GM18861 (cell line): ENCODE results near the gene KCTD6.

Experiments used
- ATAC-seq: cut with Tn5 transposase; IDR thresholded peaks from one replicate; pipeline ENCODE4 v1.9.1; 2021; ENCODE audit not compliant: unreplicated experiment

Gene KCTD6

GRCh38 chr3:58485801-58486435 lies 6.0 kb upstream of the KCTD6 start:
- no peak for ATAC-seq

GRCh38 chr3:58487140-58487886 lies 4.6 kb upstream of the KCTD6 start:
- ATAC-seq = no peak

DNA sequence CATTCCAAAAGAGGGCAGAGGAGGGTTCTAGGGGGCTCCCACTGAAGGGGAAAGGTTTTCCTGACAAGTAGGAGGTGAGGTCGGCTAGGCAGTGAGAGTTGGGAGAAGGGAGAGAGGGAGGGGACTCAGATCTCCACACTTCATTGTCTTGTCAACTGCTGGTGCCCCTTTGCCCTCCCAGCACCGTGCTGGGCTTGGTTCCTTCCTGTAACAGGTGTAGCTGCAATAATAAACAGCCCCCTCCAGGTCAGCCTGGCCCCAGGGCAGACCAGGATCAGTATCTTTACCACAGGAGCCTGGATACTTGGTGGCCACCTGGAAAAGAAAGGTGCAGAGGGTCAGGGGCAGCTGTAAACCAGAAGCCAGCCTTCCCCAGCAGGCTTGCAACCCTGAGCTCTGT lies 2.9 kb upstream of the KCTD6 start:
- no peak for ATAC-seq

- ATAC-seq = no peak
Observed at GRCh38 chr3:58490860-58491501, 915 bp upstream of the KCTD6 start.

DNA sequence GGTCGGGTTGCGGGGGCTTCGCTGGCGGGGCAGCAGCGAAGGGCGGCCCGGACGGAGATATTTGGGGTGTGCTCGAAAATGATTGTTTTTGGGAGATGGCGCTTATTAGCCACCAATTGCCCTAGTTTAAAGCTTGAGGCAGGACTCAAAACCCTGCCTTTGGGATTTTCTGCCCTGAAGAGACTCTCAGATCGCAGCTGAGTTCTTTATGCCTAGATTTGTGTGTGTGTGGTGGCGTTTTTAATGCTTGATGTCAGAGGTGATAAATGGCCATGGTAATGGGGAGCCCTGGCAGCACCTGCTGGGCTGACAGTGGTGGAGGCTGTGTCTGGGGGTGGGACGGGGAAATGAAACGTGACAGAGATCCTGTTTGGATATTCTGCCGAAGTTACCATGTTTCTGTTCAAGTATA lies 604 bp downstream of the KCTD6 start:
- ATAC-seq = no peak

DNA sequence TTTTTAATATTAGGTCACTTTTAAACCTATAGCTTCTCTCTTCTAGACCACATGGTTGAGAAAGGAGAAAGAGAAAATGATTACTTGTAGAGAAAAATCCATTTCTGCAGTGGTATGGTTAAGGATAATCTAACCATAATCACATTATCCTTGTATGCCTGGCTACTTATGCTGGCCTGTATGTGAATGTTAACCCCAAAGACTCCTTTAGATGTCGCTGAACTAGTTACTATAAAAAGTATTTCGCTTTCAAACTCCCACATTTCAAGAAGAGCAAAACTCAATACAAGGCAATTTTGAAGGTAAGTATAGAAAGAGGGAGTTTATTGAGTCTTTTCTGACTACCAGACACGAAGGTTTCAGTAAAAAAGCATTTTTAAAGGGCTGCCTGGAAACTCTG lies 2.2 kb downstream of the KCTD6 start:
- ATAC-seq = no peak

GRCh38 chr3:58495101-58495500 lies 3.2 kb downstream of the KCTD6 start:
- no peak for ATAC-seq

DNA sequence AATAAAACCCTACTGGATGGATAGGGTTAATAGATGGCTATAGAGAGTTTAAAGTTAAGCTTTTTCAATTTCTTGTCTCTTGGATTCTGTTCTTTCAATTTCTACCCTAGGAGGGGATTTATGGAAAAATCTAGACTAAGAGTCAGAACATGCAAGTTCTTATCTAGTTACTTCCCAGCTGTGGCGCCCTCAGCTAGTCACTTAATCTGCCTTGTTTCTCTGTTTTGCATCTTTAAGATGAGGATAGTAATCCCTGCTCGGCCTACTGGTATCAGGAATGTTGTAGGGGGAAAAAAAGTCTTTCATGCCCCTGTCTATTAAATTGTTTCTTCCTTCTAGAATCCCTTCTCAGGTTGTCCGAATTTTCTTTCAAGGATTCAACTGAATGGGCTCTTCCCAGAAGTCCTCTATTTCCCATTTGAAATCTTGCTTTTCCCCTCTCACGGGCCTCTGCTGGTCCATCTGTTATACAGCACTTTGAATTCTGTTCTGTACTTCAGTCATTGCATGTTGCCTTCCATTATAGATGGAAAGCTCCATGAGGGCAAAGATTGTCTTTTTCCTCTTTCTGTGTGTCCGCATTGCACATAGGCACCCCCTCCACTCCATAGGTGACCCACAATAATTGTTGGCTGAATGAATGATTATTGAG lies 4.4 kb downstream of the KCTD6 start:
- no peak for ATAC-seq

- ATAC-seq = no peak
Observed at GRCh38 chr3:58497097-58497496, 5.2 kb downstream of the KCTD6 start.

GRCh38 chr3:58502872-58503271 lies 11.0 kb downstream of the KCTD6 start:
- no peak for ATAC-seq

- no peak for ATAC-seq
Observed at GRCh38 chr3:58507356-58508078, 15.6 kb downstream of the KCTD6 start.

DNA sequence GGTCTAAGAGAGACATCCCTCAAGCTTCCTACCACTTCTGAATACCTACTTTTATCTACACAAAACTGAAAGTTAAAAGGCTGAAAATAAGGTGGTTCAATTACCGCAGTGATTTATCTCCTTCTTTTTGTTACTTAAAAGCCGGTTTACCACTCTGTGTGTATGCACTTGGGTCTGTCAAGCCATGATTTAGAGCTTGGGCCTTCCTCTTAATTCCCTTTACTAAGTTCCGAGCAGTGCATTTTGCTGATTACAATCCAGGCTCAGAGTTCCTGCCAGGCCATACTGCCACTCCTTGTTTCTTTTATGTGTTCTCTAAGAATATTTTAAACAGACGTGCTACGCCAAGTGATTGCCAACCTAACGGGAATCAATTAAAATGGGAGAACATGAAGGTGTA lies 16.5 kb downstream of the KCTD6 start:
- no peak for ATAC-seq

- ATAC-seq = no peak
Observed at GRCh38 chr3:58514405-58514804, 22.5 kb downstream of the KCTD6 start.

GRCh38 chr3:58518291-58518789 lies 26.4 kb downstream of the KCTD6 start:
- ATAC-seq = no peak

DNA sequence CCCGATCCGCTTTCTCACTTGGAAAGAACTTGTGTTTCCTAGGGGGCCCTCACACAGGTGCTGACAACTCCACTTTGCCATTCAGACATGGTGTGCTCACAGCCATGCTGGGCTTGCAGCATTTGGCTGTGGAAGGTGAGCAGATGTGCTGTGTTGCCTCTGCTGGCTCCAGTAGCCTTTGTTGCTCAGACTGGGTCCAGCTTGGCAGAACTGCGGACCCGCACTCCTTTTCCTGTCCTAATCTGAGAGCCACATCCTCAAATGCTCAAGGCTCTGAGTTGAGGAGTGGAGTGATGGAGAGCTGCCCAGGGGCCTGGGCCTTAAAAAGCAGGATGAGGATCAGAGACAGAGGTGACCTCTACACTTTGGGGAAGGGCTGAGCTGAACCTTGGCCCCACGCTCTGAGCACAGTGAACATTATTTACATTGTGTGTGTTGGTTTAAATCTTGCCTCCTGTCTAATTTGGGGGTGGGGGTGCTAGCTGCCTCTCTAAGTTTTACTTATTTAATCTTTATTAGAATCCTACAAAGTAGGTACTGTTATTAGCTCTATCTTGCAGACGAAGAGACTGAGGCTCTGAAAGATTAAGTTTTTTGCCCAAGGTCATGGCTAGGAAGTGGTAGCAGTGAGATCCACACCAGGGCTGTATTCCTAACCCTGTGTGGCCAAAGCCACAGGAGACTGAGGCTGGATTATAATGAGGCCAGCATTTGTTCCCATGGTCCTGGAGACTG lies 27.9 kb downstream of the KCTD6 start:
- ATAC-seq = no peak

DNA sequence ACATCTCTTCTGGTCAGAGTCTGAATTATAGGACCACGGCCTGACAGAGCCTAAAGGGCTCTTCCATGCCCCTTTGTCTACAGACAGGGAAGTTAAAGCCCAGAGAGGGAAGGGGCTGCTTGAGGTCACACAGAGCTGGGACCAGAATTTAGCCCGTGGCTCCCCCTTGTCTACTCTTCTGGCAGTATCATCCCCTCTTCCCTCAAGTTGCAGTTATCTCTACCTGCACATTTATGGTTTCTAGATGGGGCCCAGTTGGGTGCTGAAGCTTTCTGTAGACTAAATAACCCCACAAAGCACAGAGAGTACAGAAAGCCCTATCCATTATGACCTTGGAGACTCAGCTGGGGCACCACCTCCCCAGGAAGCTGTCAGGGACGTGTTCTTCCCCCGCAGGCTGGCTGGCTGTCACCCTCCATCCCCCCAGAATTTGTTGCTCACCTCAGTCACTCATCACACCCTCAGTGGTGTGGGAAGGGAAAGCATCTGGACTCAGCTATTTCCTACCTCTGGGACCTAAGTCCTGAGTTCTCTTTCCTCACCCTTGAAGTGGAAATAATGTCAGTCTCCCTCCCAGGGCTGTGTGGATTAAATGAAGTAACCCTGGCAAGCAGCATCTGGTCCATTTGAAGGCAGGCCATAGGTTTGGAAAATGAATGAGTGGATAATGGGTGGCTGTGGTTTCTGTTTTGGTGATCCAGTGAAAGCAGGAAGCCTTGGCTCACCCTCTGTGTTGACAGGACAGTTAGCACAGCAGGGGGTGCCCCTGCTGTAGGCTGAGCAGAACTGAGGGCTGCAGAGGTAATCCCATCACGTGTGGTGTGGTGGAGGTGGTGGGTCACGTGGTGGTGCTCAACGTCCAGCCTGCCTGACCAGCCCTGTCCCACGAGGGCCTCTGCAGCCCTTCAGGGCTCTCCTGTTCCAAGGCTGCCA lies 28.8 kb downstream of the KCTD6 start:
- no peak for ATAC-seq

- no peak for ATAC-seq
Observed at GRCh38 chr3:58521336-58521670, 29.4 kb downstream of the KCTD6 start.

DNA sequence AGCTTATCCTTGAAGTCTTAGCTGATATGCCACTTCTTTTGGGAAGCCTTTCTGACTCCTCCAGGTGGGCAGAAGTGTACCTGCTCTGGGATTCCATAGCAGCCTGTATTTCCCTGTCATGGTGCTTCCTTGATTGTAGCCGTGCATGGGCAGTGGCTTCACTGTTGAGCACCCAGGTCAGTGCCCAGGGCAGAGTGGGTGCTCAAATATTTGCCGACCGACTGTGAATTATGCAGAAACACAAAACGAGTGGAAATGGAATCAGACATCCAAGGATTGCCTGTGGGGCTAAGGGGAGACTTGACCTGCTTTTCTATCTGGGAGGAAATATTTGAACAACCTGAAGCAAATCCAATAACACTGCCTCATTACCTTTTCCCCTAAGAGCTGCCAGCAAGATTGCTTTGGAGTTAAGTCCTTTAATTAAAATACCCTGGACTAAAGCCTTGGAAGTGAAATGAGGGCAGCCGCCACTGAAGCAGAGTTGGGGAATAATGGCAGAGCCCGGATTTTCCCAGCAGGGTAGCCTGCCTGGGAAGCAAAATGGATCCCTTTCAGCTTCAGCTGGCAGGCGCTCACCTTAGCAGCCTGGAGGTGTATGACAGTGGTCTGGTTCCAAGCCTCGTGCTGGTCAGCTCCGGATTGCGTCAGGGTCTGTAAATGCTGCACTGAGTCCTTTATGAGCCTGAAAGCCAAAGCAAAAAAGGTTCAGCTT lies 30.2 kb downstream of the KCTD6 start:
- no peak for ATAC-seq
